Hepatocyte (in vitro differentiated cells): ENCODE data around the gene TRIM39. TPM values are rescaled to one million over a fixed set of nuclear protein-coding genes. Genes with fewer than 3 reads are reported as not detected.

ENCODE experiments used
- DNase-seq: peaks from one replicate; pipeline ENCODE4 v3.0.0-alpha.2; 2016; ENCODE audit warnings: low spot score
- H2AFZ ChIP-seq: fragments of 200-600 bp; sonication (generic); 2 replicates; pipeline ENCODE4 v1.6.0; 2016; ENCODE audit warnings: antibody characterized with exemption, mild to moderate bottlenecking
- H3K27ac ChIP-seq: fragments of 200-600 bp; sonication (generic); 2 replicates; pipeline ENCODE4 v1.5.1; 2016; ENCODE audit warnings: mild to moderate bottlenecking
- H3K27me3 ChIP-seq: fragments of 200-600 bp; sonication (generic); 2 replicates; pipeline ENCODE4 v1.6.1; 2016
- H3K36me3 ChIP-seq: fragments of 200-600 bp; sonication (generic); replicated peaks from 2 replicates; pipeline ENCODE4 v1.5.1; 2016; ENCODE audit warnings: low read depth; ENCODE audit not compliant: insufficient read depth
- H3K4me1 ChIP-seq: fragments of 200-600 bp; sonication (generic); 2 replicates; pipeline ENCODE4 v1.5.1; 2016; ENCODE audit warnings: mild to moderate bottlenecking, moderate library complexity; ENCODE audit not compliant: insufficient read depth
- H3K4me2 ChIP-seq: fragments of 200-600 bp; sonication (generic); 2 replicates; pipeline ENCODE4 v1.6.0; 2016
- H3K4me3 ChIP-seq: fragments of 200-600 bp; sonication (generic); 2 replicates; pipeline ENCODE4 v1.5.1; 2016; ENCODE audit warnings: mild to moderate bottlenecking
- H3K79me2 ChIP-seq: fragments of 200-600 bp; sonication (generic); 2 replicates; pipeline ENCODE4 v1.6.0; 2017; ENCODE audit warnings: mild to moderate bottlenecking
- H3K9me2 ChIP-seq: fragments of 200-600 bp; sonication (generic); replicated peaks from 2 replicates; pipeline ENCODE4 v1.6.0; 2017; ENCODE audit warnings: mild to moderate bottlenecking; ENCODE audit not compliant: insufficient read depth
- H3K9me3 ChIP-seq: fragments of 200-600 bp; sonication (generic); 2 replicates; pipeline ENCODE4 v1.5.1; 2016; ENCODE audit warnings: low read depth, mild to moderate bottlenecking
- H4K20me1 ChIP-seq: fragments of 200-600 bp; sonication (generic); 2 replicates; pipeline ENCODE4 v1.6.0; 2016; ENCODE audit warnings: mild to moderate bottlenecking; ENCODE audit not compliant: insufficient read depth, poor library complexity, severe bottlenecking
- CTCF ChIP-seq: fragments of 200-600 bp; sonication (generic); IDR thresholded peaks from 2 replicates; pipeline ENCODE4 v1.5.1; 2016; ENCODE audit warnings: antibody characterized with exemption, mild to moderate bottlenecking; ENCODE audit not compliant: poor library complexity
- EZH2 ChIP-seq: fragments of 200-600 bp; sonication (generic); IDR thresholded peaks from 2 replicates; pipeline ENCODE4 v1.6.1; 2016; ENCODE audit warnings: antibody characterized with exemption, mild to moderate bottlenecking, borderline replicate concordance
- EZH2phosphoT487 ChIP-seq: fragments of 200-600 bp; sonication (generic); IDR thresholded peaks from one replicate; pipeline ENCODE4 v1.6.1; 2018; ENCODE audit warnings: antibody characterized with exemption, mild to moderate bottlenecking, low read depth, moderate library complexity; ENCODE audit not compliant: unreplicated experiment, severe bottlenecking
- WGBS: methylation state at CpG from one replicate; pipeline ENCODE4 v1.1.6; 2016; ENCODE audit warnings: low lambda C conversion rate; ENCODE audit errors: missing lambda C conversion rate; 5-methylcytosine and 5-hydroxymethylcytosine counted together
- polyA plus RNA-seq: library from polyadenylated mRNA; unstranded; fragments of >200 nt; fragmentation: Nextera tagmentation; extraction: Ambion mirVana; gene quantifications from 2 replicates; pipeline ENCODE4 v1.2.1, GENCODE V29; 2016
- total RNA-seq: library from RNA; depleted of rRNA; stranded (reverse); fragments of >200 nt; gene quantifications from 2 replicates; pipeline ENCODE4 v1.2.3, GENCODE V29; 2014

TRIM39 gene
- total and polyA plus RNA-seq, 2 experiments from 2014 or later = 7.8 to 8.8 TPM

- TF ChIP-seq CTCF (no peak), EZH2phosphoT487 (no peak), EZH2 (no peak)
- peaks cover 7% of the 10 kb centered on the region for H3K79me2 ChIP-seq
- H3K9me3 ChIP-seq = no peaks in the 10 kb centered on the region
- DNase-seq = no peak
- H3K4me1 ChIP-seq = peaks cover 5% of the 10 kb centered on the region
- H4K20me1 ChIP-seq = no peaks in the 10 kb centered on the region
- no peak overlapping the region for H3K27ac ChIP-seq
- no peaks in the 10 kb centered on the region for H3K9me2 ChIP-seq
- no peak overlapping the region for H3K4me2 ChIP-seq
- WGBS = 87% methylated on average over 3 of the region's 3 CpGs
- no peaks in the 10 kb centered on the region for H3K27me3 ChIP-seq
- no peak overlapping the region for H2AFZ ChIP-seq
- no peak overlapping the region for H3K4me3 ChIP-seq
- H3K36me3 ChIP-seq = no peaks in the 10 kb centered on the region
Measured at GRCh38 chr6:30349421-30350177, 22.9 kb downstream of the TRIM39 start.

- Histone ChIP-seq H3K9me3 (no peaks in the 10 kb centered on the region), H2AFZ (no peak overlapping the region), H3K9me2 (no peaks in the 10 kb centered on the region), H3K27ac (no peak overlapping the region), H4K20me1 (no peaks in the 10 kb centered on the region), H3K36me3 (no peaks in the 10 kb centered on the region), H3K4me2 (no peak overlapping the region), H3K79me2 (peaks cover 7% of the 10 kb centered on the region), H3K4me1 (peaks cover 5% of the 10 kb centered on the region), H3K4me3 (no peak overlapping the region), H3K27me3 (no peaks in the 10 kb centered on the region)
- WGBS = 62% methylated on average over 1 of the region's 1 CpG
- TF ChIP-seq CTCF = no peak
- no peak for TF ChIP-seq EZH2
- no peak for TF ChIP-seq EZH2phosphoT487
- no peak for DNase-seq
Measured at GRCh38 chr6:30350524-30350923, 23.8 kb downstream of the TRIM39 start.

GRCh38 chr6:30352550-30352949, 25.8 kb downstream of the TRIM39 start:
- 82% methylated on average over 2 of the region's 2 CpGs for WGBS

More at GRCh38 chr6:30352550-30352949, 25.8 kb downstream of the TRIM39 start:
- TF ChIP-seq EZH2phosphoT487 = no peak
- no peak for TF ChIP-seq CTCF
- TF ChIP-seq EZH2 = no peak
- no peaks in the 10 kb centered on the region for H3K9me3 ChIP-seq
- no peaks in the 10 kb centered on the region for H3K9me2 ChIP-seq
- no peaks in the 10 kb centered on the region for H3K79me2 ChIP-seq
- H3K4me2 ChIP-seq = no peak overlapping the region
- H3K4me1 ChIP-seq = no peaks in the 10 kb centered on the region
- no peak for DNase-seq
- no peak overlapping the region for H3K4me3 ChIP-seq
- H3K27ac ChIP-seq = no peak overlapping the region
- no peaks in the 10 kb centered on the region for H4K20me1 ChIP-seq
- H2AFZ ChIP-seq = no peak overlapping the region
- no peaks in the 10 kb centered on the region for H3K36me3 ChIP-seq
- no peaks in the 10 kb centered on the region for H3K27me3 ChIP-seq
